Measurements from ENCODE around the gene B3GNT2. TPM values are rescaled to one million over a fixed set of nuclear protein-coding genes. Genes with fewer than 3 reads are reported as not detected.

The B3GNT2 gene, protein sequence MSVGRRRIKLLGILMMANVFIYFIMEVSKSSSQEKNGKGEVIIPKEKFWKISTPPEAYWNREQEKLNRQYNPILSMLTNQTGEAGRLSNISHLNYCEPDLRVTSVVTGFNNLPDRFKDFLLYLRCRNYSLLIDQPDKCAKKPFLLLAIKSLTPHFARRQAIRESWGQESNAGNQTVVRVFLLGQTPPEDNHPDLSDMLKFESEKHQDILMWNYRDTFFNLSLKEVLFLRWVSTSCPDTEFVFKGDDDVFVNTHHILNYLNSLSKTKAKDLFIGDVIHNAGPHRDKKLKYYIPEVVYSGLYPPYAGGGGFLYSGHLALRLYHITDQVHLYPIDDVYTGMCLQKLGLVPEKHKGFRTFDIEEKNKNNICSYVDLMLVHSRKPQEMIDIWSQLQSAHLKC
- 7.3 and 16.3 TPM in 2 replicates for total RNA-seq

DNA sequence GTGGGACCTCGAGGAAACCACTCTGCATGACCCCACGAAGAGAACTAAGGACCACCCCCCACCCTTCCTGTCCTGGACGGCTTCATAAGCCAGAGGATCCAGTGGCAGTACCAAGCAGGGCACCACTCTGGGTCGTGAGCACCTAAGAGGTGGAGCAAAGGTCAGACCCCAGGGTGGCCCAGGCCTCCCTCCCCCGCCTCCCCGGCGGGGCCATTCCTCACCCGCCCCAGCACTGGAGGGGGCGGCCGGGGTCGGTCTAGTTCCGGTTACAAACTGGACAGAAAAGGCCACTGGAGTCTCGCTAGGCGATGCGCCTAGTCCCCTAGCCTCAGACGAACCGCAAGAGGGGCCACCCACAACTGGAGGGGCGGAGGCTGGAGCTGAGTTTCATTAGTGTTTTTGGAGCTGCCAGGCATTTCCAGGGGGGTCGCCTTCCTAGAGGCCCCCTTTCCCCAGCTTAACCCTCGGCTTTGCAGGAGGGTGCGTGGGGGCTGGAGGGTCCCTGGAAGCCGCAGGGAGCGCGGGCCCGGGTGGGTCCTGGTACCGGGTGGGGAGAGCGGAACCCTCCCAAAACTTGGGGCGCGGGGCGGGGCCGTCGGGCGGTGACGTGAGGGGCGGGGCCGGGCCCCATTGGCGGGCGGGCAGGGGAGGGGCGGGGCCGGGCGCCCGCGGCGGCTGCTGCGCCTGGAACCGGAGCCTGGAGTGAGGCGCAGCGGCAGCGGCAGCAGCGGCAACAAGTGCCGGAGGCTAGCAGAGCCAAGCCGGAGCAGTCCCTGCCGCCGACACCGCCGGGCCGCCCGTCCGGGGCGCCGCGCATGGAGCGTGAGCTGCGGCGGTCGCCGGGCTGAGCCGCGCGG is at the start of gene B3GNT2:
Gene B3GNT2 (plus strand): TSS at position 695 of the 857 bp plus-strand sequence. CDS start 26,106 bp downstream, outside the sequence.

